ENCODE results near the gene PLGRKT. TPM values are rescaled to one million over a fixed set of nuclear protein-coding genes. Genes with fewer than 3 reads are reported as not detected.
A peak's percentile ranks its signal among the peaks of the same experiment; 100 is the strongest.

PLGRKT gene
- total RNA-seq (10 to 100 TPM; 34.3 to 36.1 TPM), polyA plus RNA-seq (48.6 TPM)

GRCh38 chr9:5437254-5438216 lies at the start of gene PLGRKT:
Gene PLGRKT (minus strand): TSS chr9:5437925. CDS start chr9:5431977, 5,948 bp downstream.
- ChIA-PET CTCF (interaction anchor here (0.8 to 5.4 kb wide), 13 partner anchors 10 to 451 kb away, joined by 3 to 33 read pairs (median 4); partner anchors contain the start of genes CD274 and INSL6), POLR2A (interaction anchor here (1.0 to 3.6 kb wide), 7 partner anchors 12 to 758 kb away, joined by 3 to 33 read pairs (median 4); partner anchors contain the start of genes CD274, CDC37L1 and RIC1)
- DNase-seq = peak; percentile 84 to 95 (median 88)
- H3K27me3 ChIP-seq (ENCODE audit: insufficient read depth, low read length, poor library complexity, severe bottlenecking) = no peaks in the 10 kb centered on the region
- peaks cover 30% of the 10 kb centered on the region for H3K4me1 ChIP-seq (ENCODE audit: insufficient read depth, low read length)
- Mint-ChIP-seq H3K27me3 (no peaks in the 10 kb centered on the region), H3K27ac (peak within 1 kb of the TSS; percentile 97 to 100 (median 99)), H3K4me3 (peak within 1 kb of the TSS; percentile 90 to 97 (median 95)), H3K36me3 (peaks cover 3 to 33% (median 4%) of the 10 kb centered on the region in 3 donors), H3K4me1 (peaks cover 29 to 41% (median 37%) of the 10 kb centered on the region in 3 donors), H3K9me3 (no peaks in the 10 kb centered on the region)
- H3K36me3 ChIP-seq (ENCODE audit: insufficient read depth, low read length) = peaks cover 6% of the 10 kb centered on the region
- peak within 1 kb of the TSS; percentile 82 for H3K27ac ChIP-seq (ENCODE audit: low read depth, low read length)
- H3K9me3 ChIP-seq (ENCODE audit: low read length) = no peaks in the 10 kb centered on the region
- H3K4me3 ChIP-seq (ENCODE audit: low read length) = peak within 1 kb of the TSS; percentile 89

- H3K4me1 ChIP-seq (ENCODE audit: insufficient read depth, low read length) = no peaks in the 10 kb centered on the region
- H3K4me3 Mint-ChIP-seq = no peak overlapping the region
- no peak overlapping the region for H3K27ac Mint-ChIP-seq
- no peak for DNase-seq
- CTCF ChIA-PET = no interaction called here
- POLR2A ChIA-PET = no interaction called here
- no peaks in the 10 kb centered on the region for H3K36me3 ChIP-seq (ENCODE audit: insufficient read depth, low read length)
- H3K27ac ChIP-seq (ENCODE audit: low read depth, low read length) = no peak overlapping the region
- no peaks in the 10 kb centered on the region for H3K9me3 Mint-ChIP-seq
- no peaks in the 10 kb centered on the region for H3K27me3 ChIP-seq (ENCODE audit: insufficient read depth, low read length, poor library complexity, severe bottlenecking)
- H3K4me3 ChIP-seq (ENCODE audit: low read length) = no peak overlapping the region
- H3K36me3 Mint-ChIP-seq = no peaks in the 10 kb centered on the region
- no peaks in the 10 kb centered on the region for H3K4me1 Mint-ChIP-seq
- H3K9me3 ChIP-seq (ENCODE audit: low read length) = no peaks in the 10 kb centered on the region
- H3K27me3 Mint-ChIP-seq = peaks cover under 1 to 3% of the 10 kb centered on the region in 2 donors
Measured at GRCh38 chr9:5486988-5487387, 49.3 kb upstream of the PLGRKT start.

- H3K9me3 ChIP-seq (ENCODE audit: low read length) = no peaks in the 10 kb centered on the region
- H3K27ac ChIP-seq (ENCODE audit: low read depth, low read length) = no peak overlapping the region
- H3K27me3 ChIP-seq (ENCODE audit: insufficient read depth, low read length, poor library complexity, severe bottlenecking) = no peaks in the 10 kb centered on the region
- ChIA-PET POLR2A (no interaction called here), CTCF (no interaction called here)
- DNase-seq = no peak
- H3K4me3 Mint-ChIP-seq = no peak overlapping the region
- H3K27ac Mint-ChIP-seq = no peak overlapping the region
- H3K4me1 Mint-ChIP-seq = no peaks in the 10 kb centered on the region
- H3K36me3 ChIP-seq (ENCODE audit: insufficient read depth, low read length) = no peaks in the 10 kb centered on the region
- peaks cover 5 to 7% of the 10 kb centered on the region in 2 donors for H3K27me3 Mint-ChIP-seq
- H3K36me3 Mint-ChIP-seq = no peaks in the 10 kb centered on the region
- no peaks in the 10 kb centered on the region for H3K9me3 Mint-ChIP-seq
- H3K4me3 ChIP-seq (ENCODE audit: low read length) = no peak overlapping the region
- no peaks in the 10 kb centered on the region for H3K4me1 ChIP-seq (ENCODE audit: insufficient read depth, low read length)
Measured at GRCh38 chr9:5485378-5486085, 47.8 kb upstream of the PLGRKT start.

GRCh38 chr9:5483306-5483705 lies 45.6 kb upstream of the PLGRKT start:
- Mint-ChIP-seq H3K4me1 (no peaks in the 10 kb centered on the region), H3K27ac (no peak overlapping the region), H3K9me3 (no peaks in the 10 kb centered on the region), H3K4me3 (no peak overlapping the region), H3K36me3 (peaks cover 0 to 2% (median 0%) of the 10 kb centered on the region in 3 donors), H3K27me3 (peaks cover 6 to 7% of the 10 kb centered on the region in 2 donors)
- no peaks in the 10 kb centered on the region for H3K27me3 ChIP-seq (ENCODE audit: insufficient read depth, low read length, poor library complexity, severe bottlenecking)
- ChIA-PET CTCF (no interaction called here), POLR2A (interaction anchor here (0.6 kb wide), 1 partner anchor 31 kb away, joined by 3 read pairs; no protein-coding TSS in a partner anchor)
- no peaks in the 10 kb centered on the region for H3K9me3 ChIP-seq (ENCODE audit: low read length)
- no peaks in the 10 kb centered on the region for H3K36me3 ChIP-seq (ENCODE audit: insufficient read depth, low read length)
- no peaks in the 10 kb centered on the region for H3K4me1 ChIP-seq (ENCODE audit: insufficient read depth, low read length)
- DNase-seq = no peak
- no peak overlapping the region for H3K4me3 ChIP-seq (ENCODE audit: low read length)
- no peak overlapping the region for H3K27ac ChIP-seq (ENCODE audit: low read depth, low read length)

GRCh38 chr9:5482194-5482593 lies 44.5 kb upstream of the PLGRKT start:
- Mint-ChIP-seq H3K4me1 (no peaks in the 10 kb centered on the region), H3K4me3 (no peak overlapping the region), H3K27ac (no peak overlapping the region), H3K36me3 (peaks cover 0 to 8% (median 0%) of the 10 kb centered on the region in 3 donors), H3K9me3 (no peaks in the 10 kb centered on the region), H3K27me3 (peaks cover 6 to 7% of the 10 kb centered on the region in 2 donors)
- DNase-seq = no peak
- POLR2A ChIA-PET = no interaction called here
- Histone ChIP-seq H3K27me3 (ENCODE audit: insufficient read depth, low read length, poor library complexity, severe bottlenecking) (no peaks in the 10 kb centered on the region), H3K4me3 (ENCODE audit: low read length) (no peak overlapping the region), H3K36me3 (ENCODE audit: insufficient read depth, low read length) (no peaks in the 10 kb centered on the region), H3K4me1 (ENCODE audit: insufficient read depth, low read length) (no peaks in the 10 kb centered on the region), H3K9me3 (ENCODE audit: low read length) (no peaks in the 10 kb centered on the region), H3K27ac (ENCODE audit: low read depth, low read length) (no peak overlapping the region)
- CTCF ChIA-PET = interaction anchor here (0.6 to 0.7 kb wide), 2 partner anchors 27 to 133 kb away, joined by 3 to 4 read pairs; no protein-coding TSS in a partner anchor

GRCh38 chr9:5481322-5482040 lies 43.8 kb upstream of the PLGRKT start:
- peaks cover 0 to 9% (median 0%) of the 10 kb centered on the region in 3 donors for H3K36me3 Mint-ChIP-seq
- H3K27me3 Mint-ChIP-seq = peaks cover 6 to 7% of the 10 kb centered on the region in 2 donors
- H3K27ac ChIP-seq (ENCODE audit: low read depth, low read length) = no peak overlapping the region
- no peaks in the 10 kb centered on the region for H3K9me3 ChIP-seq (ENCODE audit: low read length)
- ChIA-PET POLR2A (no interaction called here), CTCF (interaction anchor here (0.6 kb wide), 1 partner anchor 133 kb away, joined by 4 read pairs; no protein-coding TSS in a partner anchor)
- no peaks in the 10 kb centered on the region for H3K27me3 ChIP-seq (ENCODE audit: insufficient read depth, low read length, poor library complexity, severe bottlenecking)
- H3K4me1 Mint-ChIP-seq = no peaks in the 10 kb centered on the region
- no peaks in the 10 kb centered on the region for H3K4me1 ChIP-seq (ENCODE audit: insufficient read depth, low read length)
- no peak overlapping the region for H3K27ac Mint-ChIP-seq
- H3K4me3 Mint-ChIP-seq = no peak overlapping the region
- no peak overlapping the region for H3K4me3 ChIP-seq (ENCODE audit: low read length)
- H3K9me3 Mint-ChIP-seq = peaks cover 0 to 1% (median 0%) of the 10 kb centered on the region in 5 donors
- H3K36me3 ChIP-seq (ENCODE audit: insufficient read depth, low read length) = no peaks in the 10 kb centered on the region
- DNase-seq = no peak

- H3K9me3 ChIP-seq (ENCODE audit: low read length) = no peaks in the 10 kb centered on the region
- Mint-ChIP-seq H3K27me3 (peaks cover 6 to 7% of the 10 kb centered on the region in 2 donors), H3K36me3 (peaks cover 3 to 15% (median 5%) of the 10 kb centered on the region in 3 donors), H3K4me1 (no peaks in the 10 kb centered on the region), H3K27ac (no peak overlapping the region), H3K4me3 (no peak overlapping the region), H3K9me3 (peaks cover 0 to 6% (median 0%) of the 10 kb centered on the region in 5 donors)
- ChIA-PET CTCF (interaction anchor here (1.5 kb wide), 1 partner anchor 120 kb away, joined by 3 read pairs; no protein-coding TSS in a partner anchor), POLR2A (no interaction called here)
- no peak for DNase-seq
- no peaks in the 10 kb centered on the region for H3K27me3 ChIP-seq (ENCODE audit: insufficient read depth, low read length, poor library complexity, severe bottlenecking)
- H3K4me1 ChIP-seq (ENCODE audit: insufficient read depth, low read length) = no peaks in the 10 kb centered on the region
- no peak overlapping the region for H3K4me3 ChIP-seq (ENCODE audit: low read length)
- H3K27ac ChIP-seq (ENCODE audit: low read depth, low read length) = no peak overlapping the region
- no peaks in the 10 kb centered on the region for H3K36me3 ChIP-seq (ENCODE audit: insufficient read depth, low read length)
Measured at GRCh38 chr9:5480919-5481318, 43.2 kb upstream of the PLGRKT start.
